Body of pancreas (tissue), 4 donors: Measurements from ENCODE around the gene ERO1A.

Experiments used
- POLR2A ChIP-seq, 3 donors: fragments of 450-650 bp; IDR thresholded peaks; one replicate each; pipeline ENCODE4 v1.6.1; 2016; ENCODE audit warnings: antibody characterized with exemption in 3 of 3, mild to moderate bottlenecking in 2 of 3
- TF ChIP-seq, protein P1 (sequence below), 7 experiments: fragments of 450-650 bp in 4 of 7; fragments of 200-600 bp in 3 of 7; sonication (generic) in 3 of 7; IDR thresholded peaks; one replicate each; pipeline ENCODE4 v1.5.1; 2016 to 2019; ENCODE audit warnings: antibody characterized with exemption in 7 of 7

DNA sequence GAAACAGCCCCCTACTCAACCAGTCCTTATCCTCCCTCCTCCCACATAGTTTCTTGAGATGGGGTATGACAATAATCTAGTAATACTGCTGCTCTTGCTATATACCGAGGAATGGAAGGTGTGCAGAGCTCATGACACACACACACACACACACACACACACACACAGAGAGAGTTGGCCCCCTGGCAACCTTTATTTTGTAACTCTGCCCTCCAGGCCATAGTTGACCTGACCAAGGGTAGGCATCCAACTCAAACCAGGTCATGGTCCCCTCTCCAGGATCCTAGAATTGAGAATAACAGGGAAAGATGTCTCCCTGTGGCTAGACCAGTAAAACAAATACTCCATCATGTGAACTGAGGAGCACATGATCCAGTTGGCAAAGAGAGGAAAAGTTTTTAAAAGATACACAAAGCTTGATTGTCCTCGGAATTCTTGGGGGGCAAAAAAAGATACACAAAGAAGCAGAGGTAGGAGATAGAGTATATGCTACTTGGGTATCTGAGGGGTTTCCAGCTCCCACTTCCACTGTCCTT, 11.3 kb downstream of the ERO1A start:
- TF ChIP-seq, protein P1, sequence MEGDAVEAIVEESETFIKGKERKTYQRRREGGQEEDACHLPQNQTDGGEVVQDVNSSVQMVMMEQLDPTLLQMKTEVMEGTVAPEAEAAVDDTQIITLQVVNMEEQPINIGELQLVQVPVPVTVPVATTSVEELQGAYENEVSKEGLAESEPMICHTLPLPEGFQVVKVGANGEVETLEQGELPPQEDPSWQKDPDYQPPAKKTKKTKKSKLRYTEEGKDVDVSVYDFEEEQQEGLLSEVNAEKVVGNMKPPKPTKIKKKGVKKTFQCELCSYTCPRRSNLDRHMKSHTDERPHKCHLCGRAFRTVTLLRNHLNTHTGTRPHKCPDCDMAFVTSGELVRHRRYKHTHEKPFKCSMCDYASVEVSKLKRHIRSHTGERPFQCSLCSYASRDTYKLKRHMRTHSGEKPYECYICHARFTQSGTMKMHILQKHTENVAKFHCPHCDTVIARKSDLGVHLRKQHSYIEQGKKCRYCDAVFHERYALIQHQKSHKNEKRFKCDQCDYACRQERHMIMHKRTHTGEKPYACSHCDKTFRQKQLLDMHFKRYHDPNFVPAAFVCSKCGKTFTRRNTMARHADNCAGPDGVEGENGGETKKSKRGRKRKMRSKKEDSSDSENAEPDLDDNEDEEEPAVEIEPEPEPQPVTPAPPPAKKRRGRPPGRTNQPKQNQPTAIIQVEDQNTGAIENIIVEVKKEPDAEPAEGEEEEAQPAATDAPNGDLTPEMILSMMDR (IDR thresholded peaks at IDR 0.05): no peak
- TF ChIP-seq POLR2A (IDR thresholded peaks at IDR 0.05): no peak
